B cell (primary cell): ENCODE data around the gene SEMA4D. TPM values are rescaled to one million over a fixed set of nuclear protein-coding genes. Genes with fewer than 3 reads are reported as not detected.

ENCODE experiments used
- ATAC-seq: fragments of 200-7000 bp; cut with Tn5 transposase; one replicate; pipeline ENCODE4 v1.10.0; 2021; ENCODE audit warnings: low read depth, mild to moderate bottlenecking, moderate number of reproducible peaks, moderate library complexity
- CTCF ChIA-PET: fragments of 350-600 bp; sonication (Branson Sonifier 250); formaldehyde crosslinking; loops from one replicate; lab custom pipeline; 2021; ENCODE audit warnings: antibody characterized with exemption, inconsistent platforms; lab: Charles Lee
- POLR2A ChIA-PET: fragments of 350-600 bp; sonication (Branson Sonifier 250); formaldehyde crosslinking; loops from one replicate; lab custom pipeline; 2021; ENCODE audit warnings: antibody characterized with exemption; lab: Charles Lee
- DNase-seq: peaks from one replicate; pipeline ENCODE4 v3.0.0; 2013
- H2AFZ ChIP-seq: 2 replicates; pipeline ENCODE4 v1.6.1; 2012; ENCODE audit warnings: mild to moderate bottlenecking, low read depth, low read length; ENCODE audit not compliant: insufficient read depth, poor library complexity, severe bottlenecking
- H3K27ac ChIP-seq, 2 donors: 1 replicate in 1 of 2; 2 replicates in 1 of 2; pipeline ENCODE4 v1.5.1; 2012 to 2013; ENCODE audit warnings: low read length in 2 of 2, mild to moderate bottlenecking in 2 of 2, moderate library complexity in 1 of 2
- H3K27me3 ChIP-seq, 4 experiments: fragments of 200-600 bp in 1 of 4; sonication (generic) in 1 of 4; replicated peaks in 1 of 4; 1 replicate in 2 of 4; 2 replicates in 2 of 4; pipeline versions ENCODE4 v1.6.1 to v1.7.0; 2013 to 2016; ENCODE audit warnings: low read length in 3 of 4, mild to moderate bottlenecking in 2 of 4, mixed read lengths in 1 of 4, moderate library complexity in 1 of 4; ENCODE audit not compliant: insufficient read depth in 4 of 4, control insufficient read depth in 3 of 4; ENCODE audit errors: control extremely low read depth in 1 of 4
- H3K36me3 ChIP-seq, 2 experiments: replicated peaks in 1 of 2; 1 replicate in 1 of 2; 2 replicates in 1 of 2; pipeline versions ENCODE4 v1.6.1 to v1.7.1; 2013; ENCODE audit warnings: low read length in 1 of 2; ENCODE audit not compliant: insufficient read depth in 2 of 2, control insufficient read depth in 1 of 2; ENCODE audit errors: control extremely low read depth in 1 of 2, extremely low read depth in 1 of 2
- H3K4me1 ChIP-seq, 2 donors: fragments of 200-600 bp in 1 of 2; sonication (generic) in 1 of 2; 1 replicate in 1 of 2; 2 replicates in 1 of 2; pipeline versions ENCODE4 v1.5.1 to v1.6.1; 2013 to 2017; ENCODE audit warnings: low read length in 2 of 2; ENCODE audit not compliant: control insufficient read depth in 2 of 2, insufficient read depth in 2 of 2
- H3K4me2 ChIP-seq: replicated peaks from 2 replicates; pipeline ENCODE3; 2012; ENCODE audit warnings: mild to moderate bottlenecking, low read depth, low read length; ENCODE audit not compliant: poor library complexity, severe bottlenecking
- H3K4me3 ChIP-seq, 5 experiments: fragments of 200-600 bp in 1 of 5; sonication (generic) in 1 of 5; 1 replicate in 3 of 5; 2 replicates in 2 of 5; pipeline versions ENCODE4 v1.5.1 to v1.7.0; 2011 to 2016; ENCODE audit warnings: low read length in 4 of 5, mild to moderate bottlenecking in 4 of 5, low read depth in 2 of 5, control low read depth in 1 of 5, moderate library complexity in 1 of 5; ENCODE audit not compliant: insufficient read depth in 1 of 5; ENCODE audit errors: control extremely low read depth in 1 of 5, extremely low read depth in 1 of 5
- H3K79me2 ChIP-seq: fragments of 200-600 bp; sonication (generic); one replicate; pipeline ENCODE4 v1.6.0; 2016; ENCODE audit warnings: low read length; ENCODE audit not compliant: control insufficient read depth, insufficient read depth
- H3K9ac ChIP-seq: fragments of 200-600 bp; sonication (generic); 2 replicates; pipeline ENCODE4 v1.6.1; 2017; ENCODE audit warnings: mild to moderate bottlenecking, low read length, moderate library complexity
- H3K9me3 ChIP-seq, 3 donors: one replicate each; pipeline versions ENCODE4 v1.6.1 to v1.7.1; 2013; ENCODE audit warnings: low read length in 2 of 3; ENCODE audit not compliant: control insufficient read depth in 2 of 3, insufficient read depth in 1 of 3; ENCODE audit errors: control extremely low read depth in 1 of 3
- H4K20me1 ChIP-seq: 2 replicates; pipeline ENCODE4 v1.6.0; 2012; ENCODE audit warnings: mild to moderate bottlenecking, low read length; ENCODE audit not compliant: insufficient read depth, control insufficient read depth, poor library complexity, severe bottlenecking
- H3K27ac Mint-ChIP-seq: one replicate; pipeline ENCODE4 v1.8.0; 2021; ENCODE audit warnings: mixed read lengths
- H3K27me3 Mint-ChIP-seq: one replicate; pipeline ENCODE4 v1.8.0; 2021; ENCODE audit warnings: mixed read lengths
- H3K4me1 Mint-ChIP-seq: one replicate; pipeline ENCODE4 v1.8.0; 2021; ENCODE audit warnings: mixed read lengths
- H3K4me3 Mint-ChIP-seq: one replicate; pipeline ENCODE4 v1.8.0; 2021; ENCODE audit warnings: mixed read lengths
- H3K9me3 Mint-ChIP-seq: one replicate; pipeline ENCODE4 v1.8.0; 2022; ENCODE audit warnings: mixed read lengths; ENCODE audit not compliant: insufficient read depth
- EZH2 ChIP-seq: IDR thresholded peaks from 2 replicates; pipeline ENCODE4 v1.6.1; 2012; ENCODE audit warnings: borderline replicate concordance, low read depth, mild to moderate bottlenecking, moderate library complexity, low read length; ENCODE audit not compliant: insufficient read depth, poor library complexity, severe bottlenecking
- WGBS: methylation state at CpG from one replicate; pipeline ENCODE4 v1.1.5; 2013; ENCODE audit warnings: missing lambda C conversion rate; ENCODE audit not compliant: insufficient coverage; 5-methylcytosine and 5-hydroxymethylcytosine counted together
- intact Hi-C: fragments of 100-400 bp; cut with micrococcal nuclease; formaldehyde crosslinking; loops from one replicate; pipeline ENCODE4 v1.10.0; 2022
- polyA plus RNA-seq: library from polyadenylated mRNA; depleted of rRNA; stranded (reverse); fragments of >200 nt; gene quantifications from 2 replicates; pipeline ENCODE4 v1.2.3, GENCODE V29; 2012
- total RNA-seq, 2 donors: library from RNA; stranded (reverse); fragments of 120-200 nt in 1 of 2; gene quantifications; 1 replicate in 1 of 2; 2 replicates in 1 of 2; pipeline versions ENCODE4 v1.2.3 to v1.2.4, GENCODE V29; 2013 to 2022
- TF ChIP-seq, protein P1 (sequence below): fragments of 200-600 bp; IDR thresholded peaks from one replicate; pipeline ENCODE4 v1.8.0; 2022; ENCODE audit warnings: antibody characterized with exemption, mild to moderate bottlenecking

SEMA4D gene
- total and polyA plus RNA-seq, 2 donors (not counting 1 experiment from before 2014, with no cell fraction given), result 53.6 to 231 TPM

DNA sequence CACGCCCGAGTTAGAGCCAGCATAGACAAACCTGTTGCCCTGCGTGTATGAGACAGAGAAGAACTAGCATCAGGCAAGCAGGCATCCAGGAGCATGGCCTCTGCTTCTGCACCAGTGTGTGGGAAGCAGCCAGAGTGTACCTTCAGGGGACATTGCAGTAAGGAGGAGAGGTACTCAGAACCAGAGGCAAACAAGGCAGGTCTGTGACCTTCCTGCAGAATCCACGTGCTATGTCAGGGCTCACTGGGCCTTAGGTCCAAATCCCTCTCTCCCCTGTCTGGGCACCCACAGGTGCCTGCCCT, 116.7 kb downstream of the SEMA4D start:
- Mint-ChIP-seq H3K4me3 (no peak overlapping the region), H3K27me3 (no peaks in the 10 kb centered on the region), H3K27ac (peak overlapping the region; percentile 50), H3K9me3 (no peaks in the 10 kb centered on the region), H3K4me1 (peaks cover 25% of the 10 kb centered on the region)
- TF ChIP-seq, protein P1, sequence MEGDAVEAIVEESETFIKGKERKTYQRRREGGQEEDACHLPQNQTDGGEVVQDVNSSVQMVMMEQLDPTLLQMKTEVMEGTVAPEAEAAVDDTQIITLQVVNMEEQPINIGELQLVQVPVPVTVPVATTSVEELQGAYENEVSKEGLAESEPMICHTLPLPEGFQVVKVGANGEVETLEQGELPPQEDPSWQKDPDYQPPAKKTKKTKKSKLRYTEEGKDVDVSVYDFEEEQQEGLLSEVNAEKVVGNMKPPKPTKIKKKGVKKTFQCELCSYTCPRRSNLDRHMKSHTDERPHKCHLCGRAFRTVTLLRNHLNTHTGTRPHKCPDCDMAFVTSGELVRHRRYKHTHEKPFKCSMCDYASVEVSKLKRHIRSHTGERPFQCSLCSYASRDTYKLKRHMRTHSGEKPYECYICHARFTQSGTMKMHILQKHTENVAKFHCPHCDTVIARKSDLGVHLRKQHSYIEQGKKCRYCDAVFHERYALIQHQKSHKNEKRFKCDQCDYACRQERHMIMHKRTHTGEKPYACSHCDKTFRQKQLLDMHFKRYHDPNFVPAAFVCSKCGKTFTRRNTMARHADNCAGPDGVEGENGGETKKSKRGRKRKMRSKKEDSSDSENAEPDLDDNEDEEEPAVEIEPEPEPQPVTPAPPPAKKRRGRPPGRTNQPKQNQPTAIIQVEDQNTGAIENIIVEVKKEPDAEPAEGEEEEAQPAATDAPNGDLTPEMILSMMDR, result no peak
- H2AFZ ChIP-seq, result no peak overlapping the region
- peaks cover 0 to 85% of the 10 kb centered on the region in 2 experiments for H3K36me3 ChIP-seq
- H3K9ac ChIP-seq, result no peak overlapping the region
- intact Hi-C loops, result no loop called here
- DNase-seq, result no peak
- H4K20me1 ChIP-seq, result peaks cover 5% of the 10 kb centered on the region
- POLR2A ChIA-PET, result interaction anchor here (0.5 kb wide), 1 partner anchor 1437 kb away, joined by 3 read pairs; no protein-coding TSS in a partner anchor
- no peak for ATAC-seq
- no peaks in the 10 kb centered on the region for H3K79me2 ChIP-seq
- 100% methylated on average over 4 of the region's 4 CpGs for WGBS
- no peak overlapping the region for H3K4me2 ChIP-seq
- no peaks in the 10 kb centered on the region for H3K27me3 ChIP-seq
- CTCF ChIA-PET, result interaction anchor here (1.1 to 3.1 kb wide), 3 partner anchors 42 to 168 kb away, joined by 3 to 19 read pairs (median 4); no protein-coding TSS in a partner anchor
- H3K27ac ChIP-seq, result no peak overlapping the region
- no peak overlapping the region for H3K4me3 ChIP-seq
- peaks cover 0 to 21% of the 10 kb centered on the region in 2 donors for H3K4me1 ChIP-seq
- H3K9me3 ChIP-seq, result no peaks in the 10 kb centered on the region

DNA sequence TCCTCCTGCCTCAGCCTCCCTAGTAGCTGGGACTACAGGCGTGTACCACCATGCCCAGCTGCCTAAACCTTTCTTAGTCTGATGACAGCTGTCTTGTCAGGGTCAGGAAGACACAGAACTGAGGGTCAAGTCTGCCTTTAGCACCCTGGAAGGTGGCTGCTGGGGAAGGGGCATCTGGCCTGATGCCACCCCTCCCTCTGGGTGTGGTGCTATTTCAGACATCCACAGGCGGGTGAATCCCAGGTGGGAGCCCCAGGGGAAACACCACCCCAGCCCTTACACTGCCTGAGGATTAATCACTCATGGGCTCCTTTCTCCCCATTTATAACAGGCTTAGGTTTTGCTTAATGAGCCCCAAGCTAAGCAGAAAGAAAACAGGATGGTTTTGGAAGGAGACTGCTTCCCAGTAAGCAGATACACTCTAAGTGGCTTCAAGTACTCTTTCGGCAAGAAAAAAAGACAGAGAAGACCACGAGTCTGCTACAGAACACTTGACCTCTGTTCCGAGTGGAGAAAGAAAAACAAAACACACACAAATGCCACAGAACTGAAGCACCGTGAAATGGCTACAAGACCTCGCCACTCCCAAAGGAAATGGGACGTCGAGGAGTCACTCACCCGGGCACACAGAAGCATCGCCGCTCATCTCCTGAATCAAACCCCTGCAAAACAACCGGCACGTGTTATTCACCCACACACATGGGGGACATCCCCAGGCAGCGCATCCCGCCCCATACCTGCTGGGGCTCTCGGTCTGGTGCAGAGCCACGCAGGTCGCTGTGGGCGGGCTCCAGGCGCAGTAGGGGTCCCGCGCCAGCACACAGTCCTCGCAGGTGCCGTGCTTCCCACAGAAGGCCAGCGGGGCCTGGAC, 117.2 kb downstream of the SEMA4D start:
- Histone ChIP-seq H3K4me1 (peaks cover 3 to 26% of the 10 kb centered on the region in 2 donors), H3K9ac (no peak overlapping the region), H3K9me3 (no peaks in the 10 kb centered on the region), H3K4me2 (no peak overlapping the region), H3K27me3 (no peaks in the 10 kb centered on the region), H4K20me1 (peaks cover 5% of the 10 kb centered on the region), H3K27ac (no peak overlapping the region), H3K79me2 (no peaks in the 10 kb centered on the region), H3K4me3 (no peak overlapping the region), H3K36me3 (peaks cover 0 to 80% of the 10 kb centered on the region in 2 experiments), H2AFZ (no peak overlapping the region)
- H3K9me3 Mint-ChIP-seq, result no peaks in the 10 kb centered on the region
- H3K27ac Mint-ChIP-seq, result peak overlapping the region; percentile 41
- ATAC-seq (no peak), DNase-seq (no peak)
- H3K4me1 Mint-ChIP-seq, result peaks cover 29% of the 10 kb centered on the region
- no peak for TF ChIP-seq EZH2
- TF ChIP-seq, protein P1, result no peak
- ChIA-PET CTCF (interaction anchor here (1.0 to 2.4 kb wide), 2 partner anchors 13 to 168 kb away, joined by 3 to 15 read pairs; no protein-coding TSS in a partner anchor), POLR2A (no interaction called here)
- WGBS, result 95% methylated on average over 24 of the region's 26 CpGs
- intact Hi-C loops, result no loop called here
- no peaks in the 10 kb centered on the region for H3K27me3 Mint-ChIP-seq
- H3K4me3 Mint-ChIP-seq, result no peak overlapping the region
